Panc1 (cell line): ENCODE results near the gene RSAD2. TPM values are rescaled to one million over a fixed set of nuclear protein-coding genes. Genes with fewer than 3 reads are reported as not detected.

Source experiments
- ATAC-seq: fragments of 200-7000 bp; cut with Tn5 transposase; 2 replicates; pipeline ENCODE4 v1.9.1; 2020; ENCODE audit warnings: mild to moderate bottlenecking, moderate library complexity
- BruUV-seq: library from RNA; stranded (reverse); fragments of 400-500 nt; replicated peaks from 2 replicates; lab custom pipeline; 2021; lab: Mats Ljungman, UMichigan
- CTCF ChIA-PET: fragments of 300-600 bp; sonication (Branson Sonifier 250); formaldehyde crosslinking; loops from one replicate; lab custom pipeline; 2022; ENCODE audit warnings: antibody characterized with exemption; lab: Charles Lee
- POLR2A ChIA-PET: fragments of 300-600 bp; sonication (Branson Sonifier 250); formaldehyde crosslinking; loops from one replicate; lab custom pipeline; 2022; ENCODE audit warnings: antibody characterized with exemption; lab: Charles Lee
- DNase-seq: peaks from one replicate; pipeline ENCODE4 v3.0.0-alpha.2; 2010; ENCODE audit warnings: low read depth, low spot score
- H3K27ac ChIP-seq: 2 replicates; pipeline ENCODE4 v1.5.1; 2011; ENCODE audit warnings: mild to moderate bottlenecking, low read length, inconsistent platforms
- H3K27me3 ChIP-seq: fragments of 200-500 bp; sonication (Bioruptor generic); 2 replicates; pipeline ENCODE4 v1.6.0; 2014; ENCODE audit warnings: low read length, inconsistent platforms; ENCODE audit not compliant: control insufficient read depth, insufficient read depth
- H3K36me3 ChIP-seq: fragments of 200-500 bp; sonication (Bioruptor generic); 2 replicates; pipeline ENCODE4 v1.5.1; 2014; ENCODE audit warnings: inconsistent platforms, mild to moderate bottlenecking, low read length, moderate library complexity; ENCODE audit not compliant: control insufficient read depth, insufficient read depth
- H3K4me1 ChIP-seq: 2 replicates; pipeline ENCODE4 v1.5.1; 2011; ENCODE audit warnings: inconsistent platforms, mild to moderate bottlenecking, low read length, moderate library complexity; ENCODE audit not compliant: control insufficient read depth, insufficient read depth
- H3K4me3 ChIP-seq, 2 experiments: 2 replicates each; pipeline ENCODE4 v1.5.1; 2011 to 2012; ENCODE audit warnings: low read depth in 2 of 2, low read length in 2 of 2, mild to moderate bottlenecking in 2 of 2, inconsistent platforms in 1 of 2, moderate library complexity in 1 of 2
- H3K9me3 ChIP-seq: fragments of 200-500 bp; sonication (Bioruptor generic); 2 replicates; pipeline ENCODE4 v1.5.1; 2014; ENCODE audit warnings: low read depth, mild to moderate bottlenecking, inconsistent platforms, low read length, moderate library complexity; ENCODE audit not compliant: control insufficient read depth, insufficient read depth
- POLR2AphosphoS5 ChIP-seq: IDR thresholded peaks from 2 replicates; pipeline ENCODE4 v1.6.1; 2012; ENCODE audit warnings: mild to moderate bottlenecking, low read depth, low read length, moderate library complexity
- REST ChIP-seq, 2 experiments: IDR thresholded peaks; 2 replicates each; pipeline ENCODE4 v1.6.1; 2011 to 2012; ENCODE audit warnings: low read depth in 2 of 2, control low read depth in 1 of 2, low read length in 1 of 2, mild to moderate bottlenecking in 1 of 2, moderate library complexity in 1 of 2; ENCODE audit not compliant: insufficient read depth in 1 of 2
- SIN3A ChIP-seq: IDR thresholded peaks from 2 replicates; pipeline ENCODE4 v1.6.1; 2012; ENCODE audit warnings: low read depth, mild to moderate bottlenecking, low read length, moderate library complexity, borderline replicate concordance; ENCODE audit not compliant: insufficient read depth
- TCF7L2 ChIP-seq: IDR thresholded peaks from 2 replicates; pipeline ENCODE4 v1.6.1; 2011; ENCODE audit warnings: mild to moderate bottlenecking, low read depth, low read length, inconsistent platforms
- in situ Hi-C: cut with HindIII; loops from 2 replicates; pipeline ENCODE4 v1.10.0; 2016; ENCODE audit warnings: low sequenced_read_pairs, low pct_unique_long_range_greater_than_20kb
- intact Hi-C: fragments of 100-400 bp; cut with micrococcal nuclease; formaldehyde crosslinking; loops from one replicate; pipeline ENCODE4 v1.10.0; 2022; ENCODE audit not compliant: unreplicated experiment
- total RNA-seq: library from RNA; stranded (reverse); gene quantifications from one replicate; pipeline ENCODE4 v1.2.1, GENCODE V29; 2021; ENCODE audit not compliant: unreplicated experiment
- TF ChIP-seq, protein P1 (sequence below): fragments of 450-650 bp; IDR thresholded peaks from 2 replicates; pipeline ENCODE4 v1.5.1; 2017; ENCODE audit warnings: mild to moderate bottlenecking

The RSAD2 gene
- total RNA-seq, 1 experiment from 2014 or later = 0.44 TPM

DNA sequence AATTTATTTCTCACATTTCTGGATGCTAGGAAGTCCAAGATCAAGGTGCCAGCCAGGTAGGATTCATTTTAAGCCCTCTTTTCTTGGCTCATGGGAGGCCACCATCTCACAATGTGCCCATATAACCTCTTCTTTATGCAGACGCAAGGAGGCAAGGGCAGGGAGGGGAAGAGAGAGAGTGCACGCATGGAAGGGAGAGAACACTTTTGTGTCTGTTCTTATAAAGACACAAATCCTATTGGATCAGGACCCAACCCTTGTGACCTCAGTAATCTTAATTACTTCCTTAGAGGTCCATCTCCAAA lies 44.3 kb upstream of the RSAD2 start:
- ChIA-PET POLR2A (no interaction called here), CTCF (no interaction called here)
- TF ChIP-seq, protein P1, sequence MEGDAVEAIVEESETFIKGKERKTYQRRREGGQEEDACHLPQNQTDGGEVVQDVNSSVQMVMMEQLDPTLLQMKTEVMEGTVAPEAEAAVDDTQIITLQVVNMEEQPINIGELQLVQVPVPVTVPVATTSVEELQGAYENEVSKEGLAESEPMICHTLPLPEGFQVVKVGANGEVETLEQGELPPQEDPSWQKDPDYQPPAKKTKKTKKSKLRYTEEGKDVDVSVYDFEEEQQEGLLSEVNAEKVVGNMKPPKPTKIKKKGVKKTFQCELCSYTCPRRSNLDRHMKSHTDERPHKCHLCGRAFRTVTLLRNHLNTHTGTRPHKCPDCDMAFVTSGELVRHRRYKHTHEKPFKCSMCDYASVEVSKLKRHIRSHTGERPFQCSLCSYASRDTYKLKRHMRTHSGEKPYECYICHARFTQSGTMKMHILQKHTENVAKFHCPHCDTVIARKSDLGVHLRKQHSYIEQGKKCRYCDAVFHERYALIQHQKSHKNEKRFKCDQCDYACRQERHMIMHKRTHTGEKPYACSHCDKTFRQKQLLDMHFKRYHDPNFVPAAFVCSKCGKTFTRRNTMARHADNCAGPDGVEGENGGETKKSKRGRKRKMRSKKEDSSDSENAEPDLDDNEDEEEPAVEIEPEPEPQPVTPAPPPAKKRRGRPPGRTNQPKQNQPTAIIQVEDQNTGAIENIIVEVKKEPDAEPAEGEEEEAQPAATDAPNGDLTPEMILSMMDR = no peak
- TF ChIP-seq POLR2AphosphoS5 = no peak
- TF ChIP-seq REST (IDR thresholded peaks at IDR 0.05; ENCODE audit: insufficient read depth in 1 of 2, low read depth in 2 of 2, low read length in 1 of 2) = no peak
- no peak for TF ChIP-seq TCF7L2
- TF ChIP-seq SIN3A = no peak
- DNase-seq (no peak), ATAC-seq (no peak)
- peaks cover 9% of the 10 kb centered on the region; the same call in 1 of the 2 replicates for H3K9me3 ChIP-seq
- H3K36me3 ChIP-seq = no peaks in the 10 kb centered on the region
- in situ Hi-C loops = no loop called here
- no peak overlapping the region for H3K4me3 ChIP-seq
- no peak overlapping the region for H3K27ac ChIP-seq
- no peaks in the 10 kb centered on the region for H3K27me3 ChIP-seq
- BruUV-seq = no TSS peak
- no peaks in the 10 kb centered on the region for H3K4me1 ChIP-seq
- intact Hi-C loops = no loop called here

DNA sequence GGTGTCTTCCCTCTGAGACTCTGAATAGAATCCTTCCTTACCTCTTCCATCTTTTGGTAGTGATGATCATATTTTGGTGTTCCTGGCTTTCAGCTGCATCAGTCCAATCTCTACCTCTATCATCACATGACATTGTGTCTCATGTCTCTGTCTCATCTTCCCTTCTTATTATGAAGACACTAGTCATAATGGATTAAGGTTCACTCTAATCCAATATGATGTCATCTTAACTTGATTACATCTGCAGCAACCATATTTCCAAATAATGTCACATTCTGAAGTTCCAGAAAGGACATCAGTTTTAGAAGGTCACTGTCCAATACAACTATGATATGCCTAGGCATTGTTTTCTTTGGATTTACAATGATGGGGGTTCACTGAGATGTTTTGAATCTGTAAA lies 43.4 kb upstream of the RSAD2 start:
- TF ChIP-seq REST (IDR thresholded peaks at IDR 0.05; ENCODE audit: insufficient read depth in 1 of 2, low read depth in 2 of 2, low read length in 1 of 2) (no peak), SIN3A (no peak), POLR2AphosphoS5 (no peak), TCF7L2 (no peak)
- TF ChIP-seq, protein P1 = no peak
- Histone ChIP-seq H3K9me3 (peaks cover 9% of the 10 kb centered on the region; the same call in 1 of the 2 replicates), H3K4me1 (no peaks in the 10 kb centered on the region), H3K27me3 (no peaks in the 10 kb centered on the region), H3K27ac (no peak overlapping the region), H3K36me3 (no peaks in the 10 kb centered on the region), H3K4me3 (no peak overlapping the region)
- POLR2A ChIA-PET = no interaction called here
- CTCF ChIA-PET = no interaction called here
- no TSS peak for BruUV-seq
- in situ Hi-C loops = no loop called here
- intact Hi-C loops = no loop called here
- DNase-seq (no peak), ATAC-seq (no peak)
